ENCODE results near the gene HOXA2.

- TF ChIP-seq CTCF (conservative IDR thresholded peaks at IDR 0.05 in 1 of 2, IDR thresholded peaks at IDR 0.05 in 1 of 2; ENCODE audit: extremely low read depth in 1 of 2, insufficient read depth in 1 of 2, low read depth in 1 of 2, low read length in 2 of 2), result no peak
- TF ChIP-seq EZH2 (IDR thresholded peaks at IDR 0.05; ENCODE audit: borderline replicate concordance, low read length), result no peak
These were observed 36.8 kb downstream of the HOXA2 start for GRCh38 chr7:27065709-27066108.
